ENCODE measurements around the gene AUP1.

DNA sequence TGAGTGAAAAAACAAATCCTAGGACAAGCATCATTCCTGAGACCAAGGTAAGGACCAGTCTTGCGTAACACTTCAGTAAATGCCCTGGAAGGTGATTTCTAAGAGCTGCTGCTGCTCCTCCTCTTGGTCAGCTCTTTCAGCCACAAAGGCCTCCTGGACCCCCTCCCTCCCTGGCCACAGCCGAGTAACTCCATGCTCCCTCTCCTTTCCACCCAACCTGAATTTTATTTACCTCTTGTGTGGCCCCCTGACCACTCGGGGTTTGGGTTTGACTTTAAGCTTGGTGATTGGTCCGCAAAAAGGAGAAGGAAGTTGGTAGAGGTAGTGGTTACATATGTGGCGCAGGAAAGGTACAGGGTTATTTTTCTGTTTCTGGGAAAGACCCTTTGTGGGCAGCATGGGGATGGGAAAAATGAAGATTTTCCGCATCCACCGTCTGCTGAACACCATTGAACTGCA, 9.4 kb upstream of the AUP1 start:
- TF ChIP-seq, protein P1, sequence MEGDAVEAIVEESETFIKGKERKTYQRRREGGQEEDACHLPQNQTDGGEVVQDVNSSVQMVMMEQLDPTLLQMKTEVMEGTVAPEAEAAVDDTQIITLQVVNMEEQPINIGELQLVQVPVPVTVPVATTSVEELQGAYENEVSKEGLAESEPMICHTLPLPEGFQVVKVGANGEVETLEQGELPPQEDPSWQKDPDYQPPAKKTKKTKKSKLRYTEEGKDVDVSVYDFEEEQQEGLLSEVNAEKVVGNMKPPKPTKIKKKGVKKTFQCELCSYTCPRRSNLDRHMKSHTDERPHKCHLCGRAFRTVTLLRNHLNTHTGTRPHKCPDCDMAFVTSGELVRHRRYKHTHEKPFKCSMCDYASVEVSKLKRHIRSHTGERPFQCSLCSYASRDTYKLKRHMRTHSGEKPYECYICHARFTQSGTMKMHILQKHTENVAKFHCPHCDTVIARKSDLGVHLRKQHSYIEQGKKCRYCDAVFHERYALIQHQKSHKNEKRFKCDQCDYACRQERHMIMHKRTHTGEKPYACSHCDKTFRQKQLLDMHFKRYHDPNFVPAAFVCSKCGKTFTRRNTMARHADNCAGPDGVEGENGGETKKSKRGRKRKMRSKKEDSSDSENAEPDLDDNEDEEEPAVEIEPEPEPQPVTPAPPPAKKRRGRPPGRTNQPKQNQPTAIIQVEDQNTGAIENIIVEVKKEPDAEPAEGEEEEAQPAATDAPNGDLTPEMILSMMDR (IDR thresholded peaks at IDR 0.05; ENCODE audit: poor library complexity, severe bottlenecking), result no peak
- TF ChIP-seq EP300 (conservative IDR thresholded peaks at IDR 0.05; ENCODE audit: poor library complexity, severe bottlenecking), result no peak
- TF ChIP-seq, protein P2, sequence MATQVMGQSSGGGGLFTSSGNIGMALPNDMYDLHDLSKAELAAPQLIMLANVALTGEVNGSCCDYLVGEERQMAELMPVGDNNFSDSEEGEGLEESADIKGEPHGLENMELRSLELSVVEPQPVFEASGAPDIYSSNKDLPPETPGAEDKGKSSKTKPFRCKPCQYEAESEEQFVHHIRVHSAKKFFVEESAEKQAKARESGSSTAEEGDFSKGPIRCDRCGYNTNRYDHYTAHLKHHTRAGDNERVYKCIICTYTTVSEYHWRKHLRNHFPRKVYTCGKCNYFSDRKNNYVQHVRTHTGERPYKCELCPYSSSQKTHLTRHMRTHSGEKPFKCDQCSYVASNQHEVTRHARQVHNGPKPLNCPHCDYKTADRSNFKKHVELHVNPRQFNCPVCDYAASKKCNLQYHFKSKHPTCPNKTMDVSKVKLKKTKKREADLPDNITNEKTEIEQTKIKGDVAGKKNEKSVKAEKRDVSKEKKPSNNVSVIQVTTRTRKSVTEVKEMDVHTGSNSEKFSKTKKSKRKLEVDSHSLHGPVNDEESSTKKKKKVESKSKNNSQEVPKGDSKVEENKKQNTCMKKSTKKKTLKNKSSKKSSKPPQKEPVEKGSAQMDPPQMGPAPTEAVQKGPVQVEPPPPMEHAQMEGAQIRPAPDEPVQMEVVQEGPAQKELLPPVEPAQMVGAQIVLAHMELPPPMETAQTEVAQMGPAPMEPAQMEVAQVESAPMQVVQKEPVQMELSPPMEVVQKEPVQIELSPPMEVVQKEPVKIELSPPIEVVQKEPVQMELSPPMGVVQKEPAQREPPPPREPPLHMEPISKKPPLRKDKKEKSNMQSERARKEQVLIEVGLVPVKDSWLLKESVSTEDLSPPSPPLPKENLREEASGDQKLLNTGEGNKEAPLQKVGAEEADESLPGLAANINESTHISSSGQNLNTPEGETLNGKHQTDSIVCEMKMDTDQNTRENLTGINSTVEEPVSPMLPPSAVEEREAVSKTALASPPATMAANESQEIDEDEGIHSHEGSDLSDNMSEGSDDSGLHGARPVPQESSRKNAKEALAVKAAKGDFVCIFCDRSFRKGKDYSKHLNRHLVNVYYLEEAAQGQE (IDR thresholded peaks at IDR 0.05; ENCODE audit: borderline replicate concordance), result no peak
- TF ChIP-seq EZH2 (IDR thresholded peaks at IDR 0.05; ENCODE audit: borderline replicate concordance, insufficient read depth, low read length, poor library complexity, severe bottlenecking), result no peak
- no peak for TF ChIP-seq SMC3 (conservative IDR thresholded peaks at IDR 0.05; ENCODE audit: poor library complexity)
- TF ChIP-seq TAF1 (IDR thresholded peaks at IDR 0.05; ENCODE audit: low read depth), result no peak
- TF ChIP-seq POLR2AphosphoS5 (IDR thresholded peaks at IDR 0.05), result no peak
